HCT116 (cell line): ENCODE measurements around the gene SORCS2. TPM values are rescaled to one million over a fixed set of nuclear protein-coding genes. Genes with fewer than 3 reads are reported as not detected.

Source experiments
- ATAC-seq: fragments of 200-7000 bp; cut with Tn5 transposase; 2 replicates; pipeline ENCODE4 v1.9.1; 2020; ENCODE audit warnings: mild to moderate bottlenecking, moderate library complexity
- BruUV-seq: library from RNA; stranded (reverse); fragments of 400-500 nt; replicated peaks from 2 replicates; lab custom pipeline; 2021; lab: Mats Ljungman, UMichigan
- CTCF ChIA-PET: fragments of 300-600 bp; sonication (Branson Sonifier 250); formaldehyde crosslinking; loops from one replicate; lab custom pipeline; 2021; ENCODE audit warnings: antibody characterized with exemption; lab: Charles Lee
- POLR2A ChIA-PET: fragments of 300-600, 350-600 bp; sonication (Branson Sonifier 250); formaldehyde crosslinking; loops from one replicate; lab custom pipeline; 2021; ENCODE audit warnings: antibody characterized with exemption; lab: Charles Lee
- RAD21 ChIA-PET, 2 experiments: fragments of 300-600 bp; sonication (Branson Sonifier 250); formaldehyde crosslinking; loops; one replicate each; lab custom pipeline; 2023; ENCODE audit warnings: low total read pairs in 2 of 2; ENCODE audit not compliant: uncharacterized antibody in 2 of 2, unreplicated experiment in 2 of 2, low non-redundant PET in 1 of 2; lab: Charles Lee
- DNase-seq: peaks from one replicate; pipeline ENCODE4 v3.0.0-alpha.2; 2010; ENCODE audit warnings: low read depth, low spot score
- H2AFZ ChIP-seq: fragments of 200-600 bp; shearing (Covaris generic), sonication (generic); 2 replicates; pipeline ENCODE4 v1.6.1; 2017; ENCODE audit warnings: low read depth, mixed run types, mixed read lengths, antibody characterized with exemption, low read length; ENCODE audit not compliant: poor library complexity, severe bottlenecking
- H3K27ac ChIP-seq: 2 replicates; pipeline ENCODE4 v1.5.1; 2012; ENCODE audit warnings: low read depth, low read length
- H3K27me3 ChIP-seq: fragments of 200-600 bp; sonication (generic); 2 replicates; pipeline ENCODE4 v1.6.1; 2016; ENCODE audit warnings: mixed run types, low read length, mixed read lengths; ENCODE audit not compliant: insufficient read depth
- H3K36me3 ChIP-seq, 2 experiments: fragments of 200-500 bp in 1 of 2; fragments of 200-600 bp in 1 of 2; sonication (Bioruptor generic) in 1 of 2; sonication (generic) in 1 of 2; 2 replicates each; pipeline versions ENCODE4 v1.5.1 to v1.6.1; 2014 to 2016; ENCODE audit warnings: low read length in 2 of 2, inconsistent platforms in 1 of 2, mixed read lengths in 1 of 2, mixed run types in 1 of 2; ENCODE audit not compliant: insufficient read depth in 2 of 2, control insufficient read depth in 1 of 2
- H3K4me1 ChIP-seq, 2 experiments: fragments of 200-600 bp in 1 of 2; sonication (generic) in 1 of 2; 2 replicates each; pipeline versions ENCODE4 v1.5.1 to v1.6.1; 2012 to 2017; ENCODE audit warnings: low read length in 2 of 2, inconsistent platforms in 1 of 2, mild to moderate bottlenecking in 1 of 2, mixed read lengths in 1 of 2, mixed run types in 1 of 2, moderate library complexity in 1 of 2; ENCODE audit not compliant: insufficient read depth in 2 of 2, control insufficient read depth in 1 of 2
- H3K4me2 ChIP-seq: fragments of 200-600 bp; sonication (generic); 2 replicates; pipeline ENCODE4 v1.6.1; 2017; ENCODE audit warnings: mixed run types, low read length, mixed read lengths
- H3K4me3 ChIP-seq, 2 experiments: fragments of 200-600 bp in 1 of 2; sonication (generic) in 1 of 2; replicated peaks in 1 of 2; 2 replicates each; pipeline ENCODE4 v1.5.1; 2011 to 2016; ENCODE audit warnings: low read length in 2 of 2, control low read depth in 1 of 2, low read depth in 1 of 2, mild to moderate bottlenecking in 1 of 2, mixed read lengths in 1 of 2, mixed run types in 1 of 2
- H3K79me2 ChIP-seq: fragments of 200-600 bp; sonication (generic); 2 replicates; pipeline ENCODE4 v1.6.1; 2017; ENCODE audit warnings: mild to moderate bottlenecking, mixed run types, low read length, moderate library complexity, mixed read lengths; ENCODE audit not compliant: insufficient read depth
- H3K9ac ChIP-seq: fragments of 200-600 bp; sonication (generic); 2 replicates; pipeline ENCODE4 v1.6.1; 2016; ENCODE audit warnings: low read length, mixed read lengths
- H3K9me2 ChIP-seq: fragments of 200-600 bp; sonication (generic), shearing (Covaris generic); 2 replicates; pipeline ENCODE4 v1.6.1; 2017; ENCODE audit warnings: mixed run types, mild to moderate bottlenecking, moderate library complexity; ENCODE audit not compliant: insufficient read depth
- H3K9me3 ChIP-seq, 2 experiments: fragments of 200-500 bp in 1 of 2; fragments of 200-600 bp in 1 of 2; sonication (Bioruptor generic) in 1 of 2; sonication (generic) in 1 of 2; 2 replicates each; pipeline ENCODE4 v1.6.1; 2014 to 2017; ENCODE audit warnings: low read length in 2 of 2, mixed read lengths in 2 of 2, inconsistent platforms in 1 of 2, low read depth in 1 of 2, mild to moderate bottlenecking in 1 of 2, mixed run types in 1 of 2, moderate library complexity in 1 of 2; ENCODE audit not compliant: control insufficient read depth in 1 of 2, insufficient read depth in 1 of 2
- H4K20me1 ChIP-seq: fragments of 200-600 bp; sonication (generic), shearing (Covaris generic); 2 replicates; pipeline ENCODE4 v1.6.1; 2017; ENCODE audit warnings: mixed run types, mild to moderate bottlenecking, moderate library complexity; ENCODE audit not compliant: insufficient read depth
- CEBPB ChIP-seq: IDR thresholded peaks from 2 replicates; pipeline ENCODE4 v1.6.1; 2012; ENCODE audit warnings: low read depth
- RAD21 ChIP-seq: IDR thresholded peaks from 2 replicates; pipeline ENCODE4 v1.6.1; 2012; ENCODE audit warnings: low read depth, mild to moderate bottlenecking
- REST ChIP-seq: IDR thresholded peaks from 2 replicates; pipeline ENCODE4 v1.6.1; 2012; ENCODE audit warnings: low read depth
- intact Hi-C: fragments of 100-400 bp; cut with micrococcal nuclease; formaldehyde crosslinking; loops from 2 replicates; pipeline ENCODE4 v1.10.0; 2022
- total RNA-seq: library from RNA; stranded (reverse); gene quantifications from one replicate; pipeline ENCODE4 v1.2.1, GENCODE V29; 2021; ENCODE audit not compliant: unreplicated experiment

The SORCS2 gene
- total RNA-seq, 1 experiment from 2014 or later = 0.37 TPM

- H2AFZ ChIP-seq = no peak overlapping the region
- no peaks in the 10 kb centered on the region for H3K4me1 ChIP-seq
- peaks cover 2% of the 10 kb centered on the region; the same call in 1 of the 2 replicates for H3K27me3 ChIP-seq
- no peak overlapping the region for H3K9ac ChIP-seq
- intact Hi-C loops = no loop called here
- CTCF ChIA-PET = no interaction called here
- H3K4me2 ChIP-seq = no peak overlapping the region
- POLR2A ChIA-PET = no interaction called here
- TF ChIP-seq RAD21 = no peak
- TF ChIP-seq CEBPB = no peak
- no peak for TF ChIP-seq REST
- RAD21 ChIA-PET = no interaction called here
- DNase-seq = no peak
- no peaks in the 10 kb centered on the region for H3K9me3 ChIP-seq
- no peaks in the 10 kb centered on the region for H3K9me2 ChIP-seq
- H4K20me1 ChIP-seq = no peaks in the 10 kb centered on the region
- no peak overlapping the region for H3K27ac ChIP-seq
- ATAC-seq = no peak
- H3K79me2 ChIP-seq = no peaks in the 10 kb centered on the region
- H3K36me3 ChIP-seq = no peaks in the 10 kb centered on the region
- no TSS peak for BruUV-seq
- no peak overlapping the region for H3K4me3 ChIP-seq
Measured at GRCh38 chr4:7693237-7693608, 500.9 kb downstream of the SORCS2 start.

DNA sequence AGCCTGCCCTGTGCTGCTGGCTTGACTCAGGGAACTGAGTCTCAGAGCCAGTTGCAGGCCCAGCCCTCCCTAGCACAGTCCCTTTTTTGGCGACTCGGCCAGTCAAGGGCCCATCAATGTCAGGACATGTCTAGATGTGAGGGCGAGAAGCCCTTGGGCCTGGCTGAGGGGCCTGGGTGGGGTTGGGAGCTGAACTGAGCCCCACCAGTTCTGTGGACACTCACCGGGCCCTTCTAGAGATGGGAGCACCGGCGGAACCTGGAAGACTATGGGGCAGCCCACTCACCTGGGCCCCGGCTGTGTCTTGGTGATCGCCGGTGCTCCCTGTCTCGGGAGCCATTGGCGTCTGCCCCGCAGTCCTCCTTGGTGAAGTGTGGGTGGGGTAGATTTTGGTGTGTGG is 501.4 kb downstream of the SORCS2 start:
- Histone ChIP-seq H3K4me3 (no peak overlapping the region), H3K4me2 (no peak overlapping the region), H3K27me3 (peaks cover 2% of the 10 kb centered on the region; the same call in 1 of the 2 replicates), H3K36me3 (no peaks in the 10 kb centered on the region), H4K20me1 (no peaks in the 10 kb centered on the region), H2AFZ (no peak overlapping the region), H3K9me2 (no peaks in the 10 kb centered on the region), H3K9ac (no peak overlapping the region), H3K4me1 (no peaks in the 10 kb centered on the region), H3K9me3 (no peaks in the 10 kb centered on the region), H3K79me2 (no peaks in the 10 kb centered on the region), H3K27ac (no peak overlapping the region)
- intact Hi-C loops = no loop called here
- BruUV-seq = no TSS peak
- POLR2A ChIA-PET = no interaction called here
- DNase-seq (no peak), ATAC-seq (no peak)
- TF ChIP-seq REST = no peak
- CTCF ChIA-PET = no interaction called here
- RAD21 ChIA-PET = no interaction called here
